ENCODE data around the gene GSTM1.
A peak's percentile ranks its signal among the peaks of the same experiment; 100 is the strongest.

The GSTM1 gene

DNA sequence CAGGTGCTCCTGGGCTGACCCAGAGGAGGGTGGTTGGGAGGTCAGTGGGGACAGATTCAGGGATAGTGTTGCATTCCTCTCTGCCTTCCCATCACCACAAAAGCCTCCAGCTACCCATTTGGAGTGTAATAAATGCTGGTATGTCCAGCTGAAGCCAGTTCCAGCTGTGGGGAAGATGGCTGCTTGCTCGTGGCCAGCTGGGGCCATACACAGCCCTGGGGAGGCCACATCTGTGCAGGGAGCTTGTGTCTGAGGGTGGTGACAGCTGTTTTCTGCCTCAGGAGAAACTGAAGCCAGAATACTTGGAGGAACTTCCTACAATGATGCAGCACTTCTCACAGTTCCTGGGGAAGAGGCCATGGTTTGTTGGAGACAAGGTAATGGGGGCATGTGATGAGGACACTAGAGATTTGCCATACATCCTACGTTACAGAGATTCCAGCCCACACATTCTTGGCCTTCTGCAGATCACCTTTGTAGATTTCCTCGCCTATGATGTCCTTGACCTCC lies 29.0 kb upstream of the GSTM1 start:
- no peak for TF ChIP-seq EGR1 (IDR thresholded peaks at IDR 0.05)
- no peak for TF ChIP-seq YY1 (IDR thresholded peaks at IDR 0.05; ENCODE audit: low read depth)
- no peak for TF ChIP-seq TEAD4 (IDR thresholded peaks at IDR 0.05)
- TF ChIP-seq, protein P1, sequence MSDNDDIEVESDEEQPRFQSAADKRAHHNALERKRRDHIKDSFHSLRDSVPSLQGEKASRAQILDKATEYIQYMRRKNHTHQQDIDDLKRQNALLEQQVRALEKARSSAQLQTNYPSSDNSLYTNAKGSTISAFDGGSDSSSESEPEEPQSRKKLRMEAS (IDR thresholded peaks at IDR 0.05), result no peak
- TF ChIP-seq CEBPB (IDR thresholded peaks at IDR 0.05), result no peak
- TF ChIP-seq, protein P2, sequence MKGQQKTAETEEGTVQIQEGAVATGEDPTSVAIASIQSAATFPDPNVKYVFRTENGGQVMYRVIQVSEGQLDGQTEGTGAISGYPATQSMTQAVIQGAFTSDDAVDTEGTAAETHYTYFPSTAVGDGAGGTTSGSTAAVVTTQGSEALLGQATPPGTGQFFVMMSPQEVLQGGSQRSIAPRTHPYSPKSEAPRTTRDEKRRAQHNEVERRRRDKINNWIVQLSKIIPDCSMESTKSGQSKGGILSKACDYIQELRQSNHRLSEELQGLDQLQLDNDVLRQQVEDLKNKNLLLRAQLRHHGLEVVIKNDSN (IDR thresholded peaks at IDR 0.05), result no peak
- TF ChIP-seq TAF1 (IDR thresholded peaks at IDR 0.05; ENCODE audit: low read depth), result no peak
- TF ChIP-seq TCF12 (IDR thresholded peaks at IDR 0.05; ENCODE audit: low read depth), result no peak
- TF ChIP-seq ZBTB7A (IDR thresholded peaks at IDR 0.05; ENCODE audit: low read depth), result no peak
- TF ChIP-seq NFIC (IDR thresholded peaks at IDR 0.05), result no peak
- no peak for TF ChIP-seq FOXM1 (IDR thresholded peaks at IDR 0.05; ENCODE audit: borderline replicate concordance, low read depth)
- no peak for TF ChIP-seq RAD21 (IDR thresholded peaks at IDR 0.05; ENCODE audit: low read depth)

DNA sequence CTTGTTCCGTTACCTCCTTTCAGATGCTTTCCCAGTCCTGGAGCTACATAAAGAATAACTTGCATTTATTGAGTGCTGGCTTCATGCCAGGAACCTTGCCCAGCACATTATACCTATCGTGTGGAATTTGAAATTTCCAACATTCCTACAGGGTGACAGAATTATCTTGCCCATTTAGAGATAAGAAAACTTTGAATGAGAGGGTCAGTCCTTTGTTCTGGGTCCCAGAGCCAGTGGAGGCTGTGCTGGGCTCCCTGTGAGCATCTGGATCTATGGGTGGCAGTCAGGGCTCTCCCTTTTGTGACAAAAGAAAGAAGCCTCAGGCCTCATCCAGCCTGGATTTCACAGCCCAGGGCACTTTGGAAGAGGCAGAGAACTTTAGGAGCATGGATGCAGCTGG lies 28.5 kb upstream of the GSTM1 start:
- TF ChIP-seq, protein P3, sequence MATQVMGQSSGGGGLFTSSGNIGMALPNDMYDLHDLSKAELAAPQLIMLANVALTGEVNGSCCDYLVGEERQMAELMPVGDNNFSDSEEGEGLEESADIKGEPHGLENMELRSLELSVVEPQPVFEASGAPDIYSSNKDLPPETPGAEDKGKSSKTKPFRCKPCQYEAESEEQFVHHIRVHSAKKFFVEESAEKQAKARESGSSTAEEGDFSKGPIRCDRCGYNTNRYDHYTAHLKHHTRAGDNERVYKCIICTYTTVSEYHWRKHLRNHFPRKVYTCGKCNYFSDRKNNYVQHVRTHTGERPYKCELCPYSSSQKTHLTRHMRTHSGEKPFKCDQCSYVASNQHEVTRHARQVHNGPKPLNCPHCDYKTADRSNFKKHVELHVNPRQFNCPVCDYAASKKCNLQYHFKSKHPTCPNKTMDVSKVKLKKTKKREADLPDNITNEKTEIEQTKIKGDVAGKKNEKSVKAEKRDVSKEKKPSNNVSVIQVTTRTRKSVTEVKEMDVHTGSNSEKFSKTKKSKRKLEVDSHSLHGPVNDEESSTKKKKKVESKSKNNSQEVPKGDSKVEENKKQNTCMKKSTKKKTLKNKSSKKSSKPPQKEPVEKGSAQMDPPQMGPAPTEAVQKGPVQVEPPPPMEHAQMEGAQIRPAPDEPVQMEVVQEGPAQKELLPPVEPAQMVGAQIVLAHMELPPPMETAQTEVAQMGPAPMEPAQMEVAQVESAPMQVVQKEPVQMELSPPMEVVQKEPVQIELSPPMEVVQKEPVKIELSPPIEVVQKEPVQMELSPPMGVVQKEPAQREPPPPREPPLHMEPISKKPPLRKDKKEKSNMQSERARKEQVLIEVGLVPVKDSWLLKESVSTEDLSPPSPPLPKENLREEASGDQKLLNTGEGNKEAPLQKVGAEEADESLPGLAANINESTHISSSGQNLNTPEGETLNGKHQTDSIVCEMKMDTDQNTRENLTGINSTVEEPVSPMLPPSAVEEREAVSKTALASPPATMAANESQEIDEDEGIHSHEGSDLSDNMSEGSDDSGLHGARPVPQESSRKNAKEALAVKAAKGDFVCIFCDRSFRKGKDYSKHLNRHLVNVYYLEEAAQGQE (IDR thresholded peaks at IDR 0.05; ENCODE audit: low read depth), result no peak
- peak; percentile 45; the same call in 1 of the 2 replicates for TF ChIP-seq TEAD4 (IDR thresholded peaks at IDR 0.05)
- TF ChIP-seq EGR1 (IDR thresholded peaks at IDR 0.05), result no peak
- no peak for TF ChIP-seq EP300 (IDR thresholded peaks at IDR 0.05; ENCODE audit: borderline replicate concordance)
- TF ChIP-seq NFIC (IDR thresholded peaks at IDR 0.05), result peak; percentile 61; the same call in 1 of the 2 replicates
- no peak for TF ChIP-seq CREB1 (IDR thresholded peaks at IDR 0.05; ENCODE audit: low read depth)
- no peak for TF ChIP-seq FOXM1 (IDR thresholded peaks at IDR 0.05; ENCODE audit: borderline replicate concordance, low read depth)

DNA sequence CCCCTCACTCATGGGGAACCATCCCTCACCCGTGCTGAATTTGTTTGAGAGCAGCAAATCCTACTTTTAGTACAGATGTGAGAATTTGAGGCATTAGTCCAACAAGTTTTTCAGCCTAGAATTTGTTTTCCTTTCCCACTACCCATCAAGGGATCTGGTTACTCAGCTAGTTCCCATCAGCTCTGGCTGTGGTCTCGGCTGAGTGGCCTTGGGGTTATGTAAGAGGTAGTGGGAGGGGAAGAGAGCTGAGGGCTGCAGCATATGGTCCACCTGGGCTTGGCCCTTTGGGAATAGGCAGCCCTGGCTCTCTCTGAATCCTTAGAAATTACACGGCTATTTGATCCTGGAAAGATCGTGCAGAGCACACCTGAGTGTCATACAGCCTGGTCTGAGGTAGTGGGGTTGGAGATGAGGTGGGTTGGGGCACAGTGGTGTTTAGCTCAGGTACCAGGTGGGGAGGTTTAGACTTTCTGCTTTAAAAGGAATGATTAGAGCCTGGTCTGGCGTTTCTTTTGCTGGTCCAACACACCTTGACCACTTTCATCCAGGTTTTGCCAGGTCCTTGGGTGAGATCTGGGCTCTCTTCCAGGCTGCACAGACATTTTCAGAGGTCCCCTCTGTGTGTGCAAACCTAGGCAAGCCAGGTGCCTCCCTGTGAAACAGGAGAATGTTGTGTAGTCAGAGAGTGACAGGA lies 27.5 kb upstream of the GSTM1 start:
- no peak for TF ChIP-seq RAD21 (IDR thresholded peaks at IDR 0.05; ENCODE audit: low read depth)
- TF ChIP-seq CEBPB (IDR thresholded peaks at IDR 0.05), result peak; percentile 82
- TF ChIP-seq NFIC (IDR thresholded peaks at IDR 0.05), result 0 out of 2 replicates have a peak, but pooled peaks have one; percentile 30

DNA sequence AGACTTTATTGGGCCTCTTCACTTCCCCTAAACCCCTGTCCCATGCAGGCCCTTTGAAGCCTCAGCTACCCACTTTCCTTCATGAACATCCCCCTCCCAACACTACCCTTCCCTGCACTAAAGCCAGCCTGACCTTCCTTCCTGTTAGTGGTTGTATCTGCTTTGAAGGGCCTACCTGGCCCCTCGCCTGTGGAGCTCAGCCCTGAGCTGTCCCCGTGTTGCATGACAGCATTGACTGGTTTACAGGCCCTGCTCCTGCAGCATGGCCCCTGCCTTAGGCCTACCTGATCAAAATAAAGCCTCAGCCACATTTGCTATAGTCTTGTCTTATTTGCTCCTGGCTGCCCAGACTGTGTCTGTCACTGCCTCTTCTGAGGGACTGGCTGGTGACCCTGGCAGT lies 26.2 kb upstream of the GSTM1 start:
- TF ChIP-seq, protein P3 (IDR thresholded peaks at IDR 0.05; ENCODE audit: low read depth), result no peak
- TF ChIP-seq, protein P2 (IDR thresholded peaks at IDR 0.05), result no peak
- TF ChIP-seq CREB1 (IDR thresholded peaks at IDR 0.05; ENCODE audit: low read depth) (no peak), FOXM1 (IDR thresholded peaks at IDR 0.05; ENCODE audit: borderline replicate concordance, low read depth) (no peak)

DNA sequence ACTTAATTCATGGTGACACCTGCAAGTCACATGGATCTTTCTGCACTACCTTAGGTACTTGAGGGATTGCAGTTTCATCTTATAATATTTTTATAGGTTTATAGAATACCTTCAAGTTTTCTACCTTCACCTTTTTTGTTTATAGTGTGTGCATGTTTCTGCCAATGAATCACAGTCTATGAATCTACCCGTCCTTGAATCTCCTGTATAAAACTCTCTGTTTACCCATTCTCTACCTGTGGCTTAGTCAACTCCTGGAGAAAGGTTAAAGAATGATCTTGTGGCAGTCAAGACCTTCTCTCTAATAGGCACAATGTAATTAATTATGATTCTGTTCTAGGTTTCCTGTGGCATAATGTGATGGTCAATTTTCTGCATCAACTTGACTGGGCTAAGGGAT lies 22.9 kb upstream of the GSTM1 start:
- TF ChIP-seq, protein P1 (IDR thresholded peaks at IDR 0.05), result no peak
- TF ChIP-seq NFIC (IDR thresholded peaks at IDR 0.05), result no peak
- TF ChIP-seq FOXM1 (IDR thresholded peaks at IDR 0.05; ENCODE audit: borderline replicate concordance, low read depth), result no peak
- TF ChIP-seq EP300 (IDR thresholded peaks at IDR 0.05; ENCODE audit: borderline replicate concordance), result no peak
- no peak for TF ChIP-seq TEAD4 (IDR thresholded peaks at IDR 0.05)
- no peak for TF ChIP-seq EGR1 (IDR thresholded peaks at IDR 0.05)
- TF ChIP-seq TAF1 (IDR thresholded peaks at IDR 0.05; ENCODE audit: low read depth), result no peak
- no peak for TF ChIP-seq ZBTB7A (IDR thresholded peaks at IDR 0.05; ENCODE audit: low read depth)

DNA sequence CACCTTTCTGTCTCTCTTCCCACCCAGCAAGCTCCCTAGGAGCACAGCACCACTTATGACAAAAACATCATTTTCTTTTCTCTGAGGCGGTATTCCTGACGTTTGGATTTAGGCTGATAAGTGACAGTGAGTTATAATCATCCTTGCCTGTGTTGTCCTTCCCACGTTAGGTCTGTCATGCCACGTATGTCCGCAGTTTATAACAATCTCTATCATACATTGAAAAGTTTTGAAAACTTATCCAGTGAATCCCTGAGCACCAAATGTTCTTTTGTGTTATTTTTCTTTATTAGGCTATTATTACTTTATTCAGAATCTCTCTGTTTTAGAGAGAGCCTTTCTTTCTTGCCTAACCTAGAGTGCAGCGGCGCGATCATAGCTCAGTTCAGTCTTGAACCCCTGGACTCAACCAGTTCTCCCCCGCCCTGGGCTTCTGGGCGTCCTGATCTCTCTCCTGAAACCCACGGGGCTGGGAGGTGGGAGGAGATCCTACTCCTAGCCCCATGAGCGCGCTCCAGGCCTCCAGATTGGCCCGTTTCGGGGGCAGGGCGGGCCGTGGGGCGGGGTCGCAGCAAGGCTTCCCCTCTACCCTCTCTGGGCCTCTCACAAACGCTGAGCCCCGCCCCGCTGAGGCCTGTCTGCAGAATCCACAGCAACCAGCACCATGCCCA lies 20.0 kb upstream of the GSTM1 start, which contains the start of gene GSTM2:
GSTM2 (plus strand) TSS at position 606 of the 671 bp plus-strand sequence; CDS start at position 665, 59 bp downstream.
- TF ChIP-seq NFIC (IDR thresholded peaks at IDR 0.05), result no peak
- TF ChIP-seq, protein P2 (IDR thresholded peaks at IDR 0.05), result no peak
- no peak for TF ChIP-seq TAF1 (IDR thresholded peaks at IDR 0.05; ENCODE audit: low read depth)
- no peak for TF ChIP-seq FOXM1 (IDR thresholded peaks at IDR 0.05; ENCODE audit: borderline replicate concordance, low read depth)
- no peak for TF ChIP-seq CEBPB (IDR thresholded peaks at IDR 0.05)
- no peak for TF ChIP-seq ZBTB7A (IDR thresholded peaks at IDR 0.05; ENCODE audit: low read depth)
- no peak for TF ChIP-seq YY1 (IDR thresholded peaks at IDR 0.05; ENCODE audit: low read depth)
- TF ChIP-seq TEAD4 (IDR thresholded peaks at IDR 0.05), result no peak
- TF ChIP-seq, protein P1 (IDR thresholded peaks at IDR 0.05), result no peak
- no peak for TF ChIP-seq RAD21 (IDR thresholded peaks at IDR 0.05; ENCODE audit: low read depth)
- TF ChIP-seq CREB1 (IDR thresholded peaks at IDR 0.05; ENCODE audit: low read depth), result no peak
- TF ChIP-seq, protein P3 (IDR thresholded peaks at IDR 0.05; ENCODE audit: low read depth), result no peak
